ENCODE results near the gene UBE2L5.
"Not testable (repeated sequence)": the region's sequence is repeated elsewhere in the genome, so short reads cannot be mapped to it uniquely, and the experiment has no call there.

UBE2L5 gene

GRCh38 chr13:30440910-30441703 lies 18.8 kb downstream of the UBE2L5 start:
- DNase-seq (ENCODE audit: low spot score) = no peak

GRCh38 chr13:30442926-30443325 lies 20.6 kb downstream of the UBE2L5 start:
- no peak for DNase-seq (ENCODE audit: low spot score)

GRCh38 chr13:30443491-30443890 lies 21.2 kb downstream of the UBE2L5 start:
- not testable (repeated sequence) for DNase-seq (ENCODE audit: low spot score)

- no peak for DNase-seq (ENCODE audit: low spot score)
Measured at GRCh38 chr13:30443957-30444404, 21.7 kb downstream of the UBE2L5 start.

- DNase-seq (ENCODE audit: low spot score) = no peak
Measured at GRCh38 chr13:30446126-30446500, 23.8 kb downstream of the UBE2L5 start.

GRCh38 chr13:30448441-30448840 lies 26.1 kb downstream of the UBE2L5 start:
- no peak for DNase-seq (ENCODE audit: low spot score)

GRCh38 chr13:30450066-30450465 lies 27.8 kb downstream of the UBE2L5 start:
- no peak for DNase-seq (ENCODE audit: low spot score)

GRCh38 chr13:30451476-30451875 lies 29.2 kb downstream of the UBE2L5 start:
- DNase-seq (ENCODE audit: low spot score) = not testable (repeated sequence)

GRCh38 chr13:30453727-30454126 lies 31.4 kb downstream of the UBE2L5 start:
- no peak for DNase-seq (ENCODE audit: low spot score)

- DNase-seq (ENCODE audit: low spot score) = no peak
Measured at GRCh38 chr13:30454991-30455390, 32.7 kb downstream of the UBE2L5 start.

- DNase-seq (ENCODE audit: low spot score) = no peak
Measured at GRCh38 chr13:30456290-30456689, 34.0 kb downstream of the UBE2L5 start.

- DNase-seq (ENCODE audit: low spot score) = no peak
Measured at GRCh38 chr13:30457306-30457891, 35.1 kb downstream of the UBE2L5 start.

GRCh38 chr13:30461279-30462066 lies 39.2 kb downstream of the UBE2L5 start:
- DNase-seq (ENCODE audit: low spot score) = not testable (repeated sequence)

- peak; percentile 88 for DNase-seq (ENCODE audit: low spot score)
Measured at GRCh38 chr13:30463787-30464495, 41.6 kb downstream of the UBE2L5 start.

- DNase-seq (ENCODE audit: low spot score) = peak; percentile 59
Measured at GRCh38 chr13:30464496-30465342, 42.4 kb downstream of the UBE2L5 start.

- no peak for DNase-seq (ENCODE audit: low spot score)
Measured at GRCh38 chr13:30465343-30465592, 43.0 kb downstream of the UBE2L5 start.

GRCh38 chr13:30465593-30466357 lies 43.5 kb downstream of the UBE2L5 start, which contains the start of gene HMGB1:
HMGB1 (minus strand) TSS chr13:30465936; CDS start chr13:30463680, 2,256 bp downstream.
- peak; percentile 99 for DNase-seq (ENCODE audit: low spot score)

- DNase-seq (ENCODE audit: low spot score) = no peak
Measured at GRCh38 chr13:30466358-30466714, 44.0 kb downstream of the UBE2L5 start.

GRCh38 chr13:30466841-30467252 lies 44.6 kb downstream of the UBE2L5 start:
- DNase-seq (ENCODE audit: low spot score) = no peak

- DNase-seq (ENCODE audit: low spot score) = no peak
Measured at GRCh38 chr13:30473675-30474074, 51.4 kb downstream of the UBE2L5 start.
